Breast epithelium (tissue), 3 donors: ENCODE measurements around the gene FAAP100.

ENCODE experiments used
- CTCF ChIP-seq, 3 donors: fragments of 450-650 bp; IDR thresholded peaks; one replicate each; pipeline ENCODE4 v1.5.1; 2016 to 2017; ENCODE audit warnings: antibody characterized with exemption in 3 of 3, mild to moderate bottlenecking in 3 of 3, moderate library complexity in 3 of 3
- POLR2A ChIP-seq: fragments of 450-650 bp; IDR thresholded peaks from one replicate; pipeline ENCODE4 v1.6.1; 2016; ENCODE audit warnings: antibody characterized with exemption, mild to moderate bottlenecking, moderate library complexity
- POLR2AphosphoS5 ChIP-seq, 3 donors: sonication (generic); formaldehyde crosslinking; IDR thresholded peaks; one replicate each; pipeline ENCODE4 v1.6.1; 2017; ENCODE audit warnings: antibody characterized with exemption in 3 of 3

DNA sequence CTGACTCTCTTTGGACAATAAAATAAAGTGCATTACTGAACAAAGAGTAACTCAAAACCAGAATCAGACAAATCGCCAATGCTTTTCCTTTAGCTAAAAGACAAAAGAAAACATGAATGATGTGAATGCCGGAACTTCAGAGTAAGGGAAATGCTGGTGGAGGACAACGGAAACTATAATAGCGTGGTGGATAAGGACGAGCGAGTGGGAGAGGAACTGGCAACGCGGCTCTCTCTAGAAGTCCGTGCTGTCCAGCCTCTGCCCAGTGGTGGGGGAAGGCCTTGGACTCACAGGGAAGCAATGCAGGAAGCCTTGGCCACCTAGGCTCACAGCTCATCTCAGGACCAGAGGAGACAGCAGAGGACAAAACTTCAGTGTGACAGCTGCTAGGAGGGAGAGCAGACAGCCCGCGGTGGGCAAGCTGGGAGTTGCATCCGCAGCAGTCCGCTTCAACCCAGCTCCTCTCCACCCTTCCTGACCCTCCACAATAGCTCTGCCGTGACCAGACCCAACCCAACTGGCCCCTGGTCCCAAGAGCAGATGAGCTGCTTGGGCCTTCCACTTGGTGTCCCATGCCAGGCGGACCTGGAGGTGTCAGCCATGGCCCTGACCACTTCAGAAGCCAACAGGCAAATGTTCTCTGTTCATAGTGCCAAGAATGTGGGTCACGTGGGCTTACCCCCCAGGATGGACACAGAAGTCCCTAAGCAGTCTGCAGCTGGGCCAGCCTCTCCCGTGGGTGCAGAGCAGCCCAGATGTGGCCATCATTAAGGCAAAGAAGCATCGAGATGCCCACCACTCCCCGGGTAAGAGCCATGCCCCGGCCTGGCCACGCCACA, 5.3 kb upstream of the FAAP100 start:
- no peak for TF ChIP-seq POLR2A
- no peak for TF ChIP-seq POLR2AphosphoS5 (IDR thresholded peaks at IDR 0.05)
- no peak for TF ChIP-seq CTCF (IDR thresholded peaks at IDR 0.05)
